ENCODE measurements around the gene ZNF43.
"Not testable (repeated sequence)": the region's sequence is repeated elsewhere in the genome, so short reads cannot be mapped to it uniquely, and the experiment has no call there.

The ZNF43 gene

GRCh38 chr19:21835810-21836444 is at the start of gene ZNF43:
ZNF43 (minus strand) TSS chr19:21836182; CDS start chr19:21836038, 144 bp downstream.
- Mint-ChIP-seq H3K9me3 (peaks cover 8% of the 10 kb centered on the region), H3K36me3 (ENCODE audit: low read depth) (peaks cover 65% of the 10 kb centered on the region), H3K4me1 (peaks cover 44% of the 10 kb centered on the region), H3K4me3 (peak within 1 kb of the TSS; percentile 97), H3K27me3 (no peaks in the 10 kb centered on the region), H3K27ac (peak within 1 kb of the TSS; percentile 94)
- peak; percentile 89 for DNase-seq
- ATAC-seq = peak; percentile 99

DNA sequence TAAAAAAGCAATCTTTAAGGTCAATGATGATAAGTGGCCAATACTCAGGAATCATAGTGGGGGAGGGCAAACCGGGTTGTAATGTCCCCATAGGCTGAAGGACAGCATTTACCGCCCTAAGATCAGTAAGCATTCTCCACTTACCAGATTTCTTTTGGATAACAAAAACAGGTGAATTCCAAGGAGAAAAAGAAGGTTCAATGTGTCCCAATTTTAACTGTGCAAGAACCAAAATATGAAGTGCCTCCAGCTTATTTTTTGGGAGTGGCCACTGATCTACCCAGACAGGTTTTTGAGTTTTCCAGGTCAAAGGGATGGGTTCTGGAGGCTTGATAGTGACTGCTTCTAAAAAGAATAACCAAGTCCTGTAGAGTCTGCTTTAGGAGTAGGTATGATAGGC is 49.5 kb upstream of the ZNF43 start:
- H3K27me3 Mint-ChIP-seq; H3K4me1 Mint-ChIP-seq; H3K9me3 Mint-ChIP-seq; H3K4me3 Mint-ChIP-seq; H3K27ac Mint-ChIP-seq; DNase-seq; H3K36me3 Mint-ChIP-seq (ENCODE audit: low read depth); ATAC-seq: not testable (repeated sequence)

DNA sequence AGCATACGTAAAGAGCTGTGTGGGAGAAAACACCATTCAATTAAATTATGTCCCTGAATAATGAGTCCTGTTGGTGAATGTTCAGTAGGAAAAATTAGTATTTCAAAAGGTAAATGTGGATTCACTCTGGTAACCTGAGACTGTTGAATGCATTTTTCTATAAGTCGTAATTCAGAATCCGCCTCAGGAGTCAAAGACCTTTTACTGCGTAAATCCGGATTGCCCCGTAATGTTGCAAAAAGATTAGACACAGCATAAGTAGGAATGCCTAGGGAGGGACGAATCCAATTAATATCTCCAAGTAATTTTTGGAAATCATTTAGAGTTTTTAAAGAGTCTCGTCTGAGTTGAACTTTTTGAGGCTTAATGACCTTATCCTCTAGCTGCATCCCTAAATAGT is 48.8 kb upstream of the ZNF43 start:
- not testable (repeated sequence) for H3K9me3 Mint-ChIP-seq; H3K36me3 Mint-ChIP-seq (ENCODE audit: low read depth); DNase-seq; H3K27me3 Mint-ChIP-seq; ATAC-seq; H3K4me1 Mint-ChIP-seq; H3K4me3 Mint-ChIP-seq; H3K27ac Mint-ChIP-seq

GRCh38 chr19:21883516-21883915 is 47.5 kb upstream of the ZNF43 start:
- Mint-ChIP-seq H3K4me1 (no peaks in the 10 kb centered on the region), H3K27me3 (no peaks in the 10 kb centered on the region), H3K27ac (no peak overlapping the region), H3K36me3 (ENCODE audit: low read depth) (no peaks in the 10 kb centered on the region), H3K9me3 (no peaks in the 10 kb centered on the region), H3K4me3 (no peak overlapping the region)
- DNase-seq (no peak), ATAC-seq (no peak)

DNA sequence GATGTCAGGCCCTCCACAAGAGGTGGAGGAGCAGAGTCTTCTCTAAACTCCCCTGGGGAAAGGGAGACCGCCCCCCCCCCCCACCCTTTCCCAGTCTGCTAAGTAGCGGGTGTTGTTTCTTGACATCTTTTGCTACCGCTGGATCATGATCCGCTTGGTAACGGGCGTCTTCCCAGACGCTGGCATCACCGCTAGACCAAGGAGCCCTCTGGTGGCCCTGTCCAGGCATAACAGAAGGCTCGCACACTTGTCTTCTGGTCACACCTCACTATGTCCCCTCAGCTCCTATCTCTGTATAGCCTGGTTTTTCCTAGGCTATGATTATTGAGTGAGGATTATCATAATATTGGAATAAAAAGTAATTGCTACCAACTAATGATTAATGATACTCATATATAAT is 44.8 kb upstream of the ZNF43 start:
- DNase-seq = peak; percentile 13
- not testable (repeated sequence) for H3K27ac Mint-ChIP-seq; H3K9me3 Mint-ChIP-seq; H3K4me1 Mint-ChIP-seq; H3K4me3 Mint-ChIP-seq; ATAC-seq; H3K27me3 Mint-ChIP-seq; H3K36me3 Mint-ChIP-seq (ENCODE audit: low read depth)

DNA sequence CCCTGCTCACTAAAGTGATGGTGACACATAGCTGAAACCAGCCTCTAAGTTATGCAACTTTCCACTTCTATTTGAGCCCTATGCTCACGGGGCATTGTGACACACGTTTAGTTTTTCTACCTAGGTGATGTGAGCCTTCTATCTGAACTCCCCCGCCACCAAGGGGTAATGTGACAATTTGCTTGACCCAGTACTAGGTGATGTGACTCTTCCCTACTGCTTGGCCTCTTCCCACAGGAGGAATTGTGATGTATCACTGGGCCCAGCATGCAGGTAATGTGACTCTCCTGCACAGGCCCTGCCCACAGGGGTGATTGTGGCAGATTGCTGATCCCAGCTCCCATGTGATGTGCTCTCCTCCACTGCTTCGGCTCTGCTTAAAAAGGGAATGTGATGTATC is 42.7 kb upstream of the ZNF43 start:
- no peak for DNase-seq
- Mint-ChIP-seq H3K27ac (no peak overlapping the region), H3K4me1 (no peaks in the 10 kb centered on the region), H3K4me3 (no peak overlapping the region), H3K36me3 (ENCODE audit: low read depth) (no peaks in the 10 kb centered on the region), H3K27me3 (no peaks in the 10 kb centered on the region), H3K9me3 (no peaks in the 10 kb centered on the region)
- ATAC-seq = no peak

- Mint-ChIP-seq H3K4me3 (no peak overlapping the region), H3K4me1 (no peaks in the 10 kb centered on the region), H3K36me3 (ENCODE audit: low read depth) (no peaks in the 10 kb centered on the region), H3K27me3 (no peaks in the 10 kb centered on the region), H3K27ac (no peak overlapping the region), H3K9me3 (no peaks in the 10 kb centered on the region)
- DNase-seq = no peak
- ATAC-seq = no peak
Observed at GRCh38 chr19:21877976-21878375, 42.0 kb upstream of the ZNF43 start.

- not testable (repeated sequence) for H3K4me1 Mint-ChIP-seq; ATAC-seq; H3K27ac Mint-ChIP-seq; H3K27me3 Mint-ChIP-seq; DNase-seq; H3K36me3 Mint-ChIP-seq (ENCODE audit: low read depth); H3K4me3 Mint-ChIP-seq; H3K9me3 Mint-ChIP-seq
Observed at GRCh38 chr19:21876608-21877007, 40.6 kb upstream of the ZNF43 start.

DNA sequence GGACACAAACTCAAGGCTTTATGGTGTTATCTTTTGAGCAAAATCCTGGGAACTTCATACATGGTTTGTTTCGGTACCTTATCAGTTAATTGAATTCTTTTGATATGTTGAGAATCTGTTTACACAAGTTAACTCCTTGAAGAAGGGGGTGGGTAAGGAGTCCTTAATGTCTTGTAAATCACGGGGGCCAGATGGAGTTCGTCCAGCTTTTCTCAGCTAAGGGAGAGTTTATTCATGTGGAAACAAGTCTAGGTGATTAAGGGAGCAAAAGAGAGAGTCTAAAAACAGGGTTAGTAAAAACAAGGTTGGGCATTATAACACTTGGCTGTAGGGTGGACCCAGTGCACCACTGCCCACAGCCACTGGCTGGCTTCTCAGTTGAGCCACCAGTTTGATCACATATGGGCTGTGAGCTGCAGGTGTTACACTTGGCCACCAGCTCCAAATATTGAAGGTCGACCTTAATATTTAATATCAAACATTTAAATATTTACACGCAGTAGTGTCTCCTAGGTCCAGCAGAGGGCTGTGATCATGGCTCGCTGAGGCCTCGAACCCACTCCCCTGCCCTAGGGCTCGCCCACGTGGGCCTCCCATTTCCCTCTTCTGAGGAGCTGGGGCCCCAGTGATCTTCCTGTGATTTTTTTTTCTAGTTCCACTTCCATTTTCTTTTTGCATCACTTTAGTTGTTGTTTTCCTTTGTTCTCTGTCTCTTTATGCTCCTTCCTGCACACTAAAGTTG is 21.0 kb upstream of the ZNF43 start:
- Mint-ChIP-seq H3K4me1 (peaks cover 8% of the 10 kb centered on the region), H3K36me3 (ENCODE audit: low read depth) (no peaks in the 10 kb centered on the region), H3K4me3 (no peak overlapping the region), H3K27ac (no peak overlapping the region), H3K9me3 (peaks cover 4% of the 10 kb centered on the region), H3K27me3 (peaks cover 4% of the 10 kb centered on the region)
- no peak for DNase-seq
- no peak for ATAC-seq

- Mint-ChIP-seq H3K27me3 (peaks cover 4% of the 10 kb centered on the region), H3K4me1 (peaks cover 25% of the 10 kb centered on the region), H3K36me3 (ENCODE audit: low read depth) (peaks cover 33% of the 10 kb centered on the region), H3K4me3 (peak overlapping the region; percentile 89), H3K27ac (peak overlapping the region; percentile 86), H3K9me3 (no peaks in the 10 kb centered on the region)
- ATAC-seq (peak; percentile 99), DNase-seq (peak; percentile 89)
Observed at GRCh38 chr19:21851596-21852345, 15.8 kb upstream of the ZNF43 start.

GRCh38 chr19:21850656-21851255 is 14.8 kb upstream of the ZNF43 start:
- Mint-ChIP-seq H3K4me3 (peak overlapping the region; percentile 89), H3K36me3 (ENCODE audit: low read depth) (peaks cover 42% of the 10 kb centered on the region), H3K27ac (peak overlapping the region; percentile 62), H3K9me3 (no peaks in the 10 kb centered on the region), H3K4me1 (peaks cover 25% of the 10 kb centered on the region), H3K27me3 (peaks cover 2% of the 10 kb centered on the region)
- ATAC-seq (no peak), DNase-seq (no peak)

DNA sequence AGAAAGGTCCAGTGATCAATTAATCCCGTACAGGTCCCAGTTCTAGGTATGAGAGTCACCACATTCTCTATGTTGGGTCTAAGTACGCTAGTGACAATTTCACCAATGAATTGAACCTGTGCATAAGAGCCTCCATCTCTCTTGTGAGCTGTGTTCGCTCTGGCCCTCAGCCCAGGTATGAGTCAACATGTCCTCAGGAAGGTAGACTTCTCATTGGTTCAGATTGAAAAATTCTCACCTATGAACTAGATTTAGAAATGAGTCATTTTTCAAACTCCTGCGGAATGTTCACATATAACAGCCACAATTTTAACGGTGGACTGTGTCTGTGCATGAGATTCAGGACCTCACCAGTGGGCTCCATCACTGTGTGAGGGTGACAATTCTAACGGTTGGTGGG is 12.7 kb upstream of the ZNF43 start:
- Mint-ChIP-seq H3K4me1 (peaks cover 25% of the 10 kb centered on the region), H3K36me3 (ENCODE audit: low read depth) (peaks cover 59% of the 10 kb centered on the region), H3K9me3 (no peaks in the 10 kb centered on the region), H3K27me3 (no peaks in the 10 kb centered on the region), H3K27ac (no peak overlapping the region), H3K4me3 (no peak overlapping the region)
- ATAC-seq = no peak
- no peak for DNase-seq

- Mint-ChIP-seq H3K27ac (no peak overlapping the region), H3K36me3 (ENCODE audit: low read depth) (peaks cover 85% of the 10 kb centered on the region), H3K27me3 (no peaks in the 10 kb centered on the region), H3K4me1 (peaks cover 10% of the 10 kb centered on the region), H3K9me3 (peaks cover 5% of the 10 kb centered on the region), H3K4me3 (no peak overlapping the region)
- DNase-seq (no peak), ATAC-seq (no peak)
Observed at GRCh38 chr19:21843081-21843480, 7.1 kb upstream of the ZNF43 start.

DNA sequence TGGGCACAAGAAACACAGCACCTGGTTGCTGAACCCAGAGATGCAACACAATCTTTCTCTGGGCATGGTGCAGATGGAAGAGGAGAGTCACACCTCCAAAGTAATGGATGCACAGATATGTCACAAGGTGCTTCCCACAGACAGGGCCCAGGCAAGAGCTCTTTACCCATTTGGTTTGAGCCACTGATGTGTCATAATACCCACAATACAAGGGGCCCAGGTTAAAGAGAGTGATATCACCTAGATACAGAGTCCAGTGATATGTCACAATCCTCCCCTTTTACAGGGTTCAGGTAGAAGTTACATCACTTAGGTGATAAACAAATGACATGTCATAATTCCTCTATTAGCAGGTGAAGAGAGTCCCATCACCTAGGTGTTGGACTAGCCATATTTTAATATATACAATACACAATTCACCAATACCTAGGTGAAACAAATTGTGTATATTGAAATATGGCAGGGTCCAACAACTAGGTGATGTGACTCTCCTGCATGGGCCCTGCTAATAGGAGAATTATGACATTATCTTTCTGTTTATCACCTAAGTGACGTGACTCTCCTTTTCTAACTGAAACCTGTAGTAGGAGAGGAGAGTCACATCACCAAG is 5.6 kb upstream of the ZNF43 start:
- H3K4me1 Mint-ChIP-seq = peaks cover 10% of the 10 kb centered on the region
- H3K4me3 Mint-ChIP-seq = no peak overlapping the region
- ATAC-seq (peak; percentile 59), DNase-seq (no peak)
- H3K9me3 Mint-ChIP-seq = peaks cover 5% of the 10 kb centered on the region
- no peaks in the 10 kb centered on the region for H3K27me3 Mint-ChIP-seq
- peaks cover 76% of the 10 kb centered on the region for H3K36me3 Mint-ChIP-seq (ENCODE audit: low read depth)
- H3K27ac Mint-ChIP-seq = no peak overlapping the region

All from activated naive CD8-positive, alpha-beta T cell treated with anti-CD3 and anti-CD28 coated beads, Interleukin-2, amount 50 U/mL, for 24 hours (primary cell).